ENCODE measurements around the gene INMT.

Gene INMT

DNA sequence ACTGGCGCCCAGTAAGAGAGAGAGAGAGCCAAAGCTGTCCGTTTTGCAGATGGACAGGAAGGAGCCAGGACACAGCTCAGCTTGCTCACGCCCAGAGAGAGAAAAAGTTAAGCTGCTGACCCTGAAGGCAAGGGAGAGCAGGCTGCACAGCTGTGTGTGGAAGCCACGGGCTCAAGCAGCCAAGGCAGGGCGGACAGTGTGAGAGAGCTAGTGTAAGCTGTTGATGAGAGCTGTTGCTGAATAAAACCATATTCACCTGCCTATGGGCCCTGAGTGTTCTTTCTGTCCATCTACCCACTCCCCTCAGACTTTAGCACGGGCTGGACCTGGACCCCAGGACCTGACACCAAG lies 5.4 kb downstream of the INMT start:
- TF ChIP-seq POLR2AphosphoS5 (IDR thresholded peaks at IDR 0.05; ENCODE audit: low read depth, low read length) (no peak), FOXP2 (optimal IDR thresholded peaks at IDR 0.05; ENCODE audit: borderline replicate concordance, extremely low read depth, extremely low read length, insufficient read depth) (no peak), TAF1 (IDR thresholded peaks at IDR 0.05; ENCODE audit: borderline replicate concordance, insufficient read depth, low read length) (no peak)
- TF ChIP-seq, protein P1, sequence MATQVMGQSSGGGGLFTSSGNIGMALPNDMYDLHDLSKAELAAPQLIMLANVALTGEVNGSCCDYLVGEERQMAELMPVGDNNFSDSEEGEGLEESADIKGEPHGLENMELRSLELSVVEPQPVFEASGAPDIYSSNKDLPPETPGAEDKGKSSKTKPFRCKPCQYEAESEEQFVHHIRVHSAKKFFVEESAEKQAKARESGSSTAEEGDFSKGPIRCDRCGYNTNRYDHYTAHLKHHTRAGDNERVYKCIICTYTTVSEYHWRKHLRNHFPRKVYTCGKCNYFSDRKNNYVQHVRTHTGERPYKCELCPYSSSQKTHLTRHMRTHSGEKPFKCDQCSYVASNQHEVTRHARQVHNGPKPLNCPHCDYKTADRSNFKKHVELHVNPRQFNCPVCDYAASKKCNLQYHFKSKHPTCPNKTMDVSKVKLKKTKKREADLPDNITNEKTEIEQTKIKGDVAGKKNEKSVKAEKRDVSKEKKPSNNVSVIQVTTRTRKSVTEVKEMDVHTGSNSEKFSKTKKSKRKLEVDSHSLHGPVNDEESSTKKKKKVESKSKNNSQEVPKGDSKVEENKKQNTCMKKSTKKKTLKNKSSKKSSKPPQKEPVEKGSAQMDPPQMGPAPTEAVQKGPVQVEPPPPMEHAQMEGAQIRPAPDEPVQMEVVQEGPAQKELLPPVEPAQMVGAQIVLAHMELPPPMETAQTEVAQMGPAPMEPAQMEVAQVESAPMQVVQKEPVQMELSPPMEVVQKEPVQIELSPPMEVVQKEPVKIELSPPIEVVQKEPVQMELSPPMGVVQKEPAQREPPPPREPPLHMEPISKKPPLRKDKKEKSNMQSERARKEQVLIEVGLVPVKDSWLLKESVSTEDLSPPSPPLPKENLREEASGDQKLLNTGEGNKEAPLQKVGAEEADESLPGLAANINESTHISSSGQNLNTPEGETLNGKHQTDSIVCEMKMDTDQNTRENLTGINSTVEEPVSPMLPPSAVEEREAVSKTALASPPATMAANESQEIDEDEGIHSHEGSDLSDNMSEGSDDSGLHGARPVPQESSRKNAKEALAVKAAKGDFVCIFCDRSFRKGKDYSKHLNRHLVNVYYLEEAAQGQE (IDR thresholded peaks at IDR 0.05; ENCODE audit: insufficient read depth in 1 of 2, low read depth in 2 of 2, low read length in 2 of 2): no peak

DNA sequence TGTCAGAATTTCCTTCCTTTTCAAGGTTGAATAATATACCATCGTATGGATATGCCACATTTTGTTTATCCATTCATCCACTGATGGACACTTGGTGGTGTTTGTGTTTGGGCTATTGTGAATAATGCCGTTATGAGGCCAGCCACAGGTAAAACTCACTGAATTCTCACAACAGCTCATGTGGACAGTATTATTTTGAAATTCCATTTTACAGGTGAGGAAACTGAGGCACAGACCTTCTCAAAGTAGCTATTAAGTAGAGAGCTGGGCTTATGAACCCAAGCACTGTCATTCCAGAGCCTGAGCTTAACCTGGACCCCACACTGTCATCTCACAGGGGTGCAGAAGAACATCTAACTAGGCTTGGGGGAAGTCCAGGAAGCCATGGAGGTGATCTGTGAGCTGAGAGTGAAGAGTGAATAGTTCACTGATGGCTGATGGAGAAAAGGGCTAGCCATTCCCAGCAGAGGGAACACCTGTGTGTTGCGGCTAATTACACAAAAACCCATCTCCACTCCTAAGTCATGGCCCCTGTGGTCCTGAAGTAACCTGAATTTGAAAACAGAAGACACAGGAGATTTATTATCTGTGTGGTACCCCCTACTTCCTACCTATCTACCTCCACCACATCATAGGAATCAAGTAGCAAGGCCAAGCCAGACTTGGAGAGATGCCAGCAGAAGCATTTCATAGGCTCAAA lies 8.7 kb downstream of the INMT start:
- TF ChIP-seq POLR2AphosphoS5 (IDR thresholded peaks at IDR 0.05; ENCODE audit: low read depth, low read length) (no peak), TAF1 (IDR thresholded peaks at IDR 0.05; ENCODE audit: borderline replicate concordance, insufficient read depth, low read length) (no peak), FOXP2 (optimal IDR thresholded peaks at IDR 0.05; ENCODE audit: borderline replicate concordance, extremely low read depth, extremely low read length, insufficient read depth) (no peak), SIN3A (IDR thresholded peaks at IDR 0.05; ENCODE audit: borderline replicate concordance, insufficient read depth, low read length) (no peak)
- TF ChIP-seq, protein P1 (IDR thresholded peaks at IDR 0.05; ENCODE audit: insufficient read depth in 1 of 2, low read depth in 2 of 2, low read length in 2 of 2): no peak

DNA sequence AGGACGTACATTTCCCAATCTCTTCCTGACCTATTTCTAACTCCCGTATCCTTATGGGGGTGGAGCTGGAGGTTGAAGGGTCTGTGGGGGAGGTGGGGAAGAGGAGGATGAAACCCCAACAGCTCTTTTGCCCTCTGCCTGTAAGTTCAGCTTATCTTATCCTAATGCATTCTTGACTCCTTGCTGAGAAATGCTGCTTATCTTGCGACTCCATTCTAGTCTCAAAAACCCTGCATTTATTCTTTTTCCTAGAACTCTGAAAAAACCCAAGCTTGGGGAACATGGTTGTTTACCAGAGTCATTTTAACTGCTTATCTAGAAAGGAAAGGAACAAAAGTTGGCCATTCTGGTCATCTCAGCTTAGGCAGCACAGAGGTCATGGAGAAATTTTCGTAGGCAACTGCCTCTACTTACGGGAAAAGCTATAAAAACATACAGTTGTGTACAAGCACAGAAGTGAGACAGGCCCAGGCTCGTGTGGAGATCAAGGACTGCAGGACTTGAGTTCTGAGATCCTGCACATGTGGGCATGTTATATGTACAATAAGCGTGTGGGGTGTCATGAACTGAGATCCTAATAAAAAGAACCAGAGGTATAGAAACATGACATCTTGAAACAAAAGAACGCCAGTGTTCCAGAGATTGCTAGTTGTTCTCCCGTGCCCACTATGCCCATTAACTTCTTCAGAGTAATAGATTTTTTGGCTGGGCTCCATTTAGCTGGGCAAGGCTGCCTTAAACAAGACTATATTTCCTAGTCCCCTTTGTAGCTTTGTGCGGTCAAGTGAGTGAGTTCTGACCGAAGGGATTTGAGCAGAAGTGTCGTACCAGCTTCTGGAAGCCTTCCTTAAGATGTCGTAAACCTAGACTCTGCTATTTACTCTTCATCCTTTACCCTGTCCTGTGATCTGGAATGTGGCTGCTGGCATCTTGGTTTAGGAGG lies 9.6 kb downstream of the INMT start:
- TF ChIP-seq SIN3A (IDR thresholded peaks at IDR 0.05; ENCODE audit: borderline replicate concordance, insufficient read depth, low read length): no peak

DNA sequence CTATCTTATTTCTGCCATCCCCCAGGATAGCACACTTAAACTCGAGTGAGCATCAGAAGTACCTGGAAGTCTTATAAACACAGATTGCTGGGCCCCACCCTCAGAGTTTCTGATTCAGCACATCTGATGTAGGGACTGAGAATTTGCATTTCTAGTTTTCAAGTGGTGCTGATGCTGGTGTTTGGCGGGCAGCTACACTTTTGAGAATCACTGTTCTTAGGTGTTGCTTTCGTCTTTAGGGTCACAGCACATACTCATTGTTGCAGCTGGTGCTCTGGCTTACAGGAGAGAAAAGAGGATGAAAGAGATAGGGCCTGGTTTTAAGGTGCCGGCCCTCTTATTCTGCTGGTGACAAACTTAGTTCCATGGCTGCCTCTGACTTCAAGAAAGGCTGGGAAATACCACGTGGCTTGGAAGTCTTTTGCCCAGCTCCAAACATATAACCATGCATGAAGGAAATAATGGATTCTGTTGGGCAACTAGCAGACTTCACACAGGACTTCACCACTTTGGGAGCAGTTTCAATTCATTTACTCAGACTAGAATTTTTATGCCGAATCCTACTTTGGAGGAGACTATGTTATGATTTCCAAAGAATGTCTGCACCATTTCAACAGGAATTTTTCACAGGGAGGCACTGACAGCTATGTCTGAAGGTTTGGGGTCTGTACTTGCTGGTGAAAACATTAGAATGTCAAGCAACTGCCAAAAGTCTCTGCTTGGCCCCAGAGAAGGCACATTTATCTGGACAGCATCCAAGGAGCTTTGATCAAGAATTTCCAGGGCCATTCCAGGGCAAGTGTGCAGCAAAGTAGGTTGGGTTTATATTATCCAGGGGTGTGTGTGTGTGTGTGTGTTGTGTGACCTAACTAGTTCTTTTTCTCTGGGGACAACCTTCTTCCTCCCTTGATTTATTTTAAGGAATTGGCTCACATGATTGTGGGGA lies 12.4 kb downstream of the INMT start:
- TF ChIP-seq SIN3A (IDR thresholded peaks at IDR 0.05; ENCODE audit: borderline replicate concordance, insufficient read depth, low read length) (no peak), FOXP2 (optimal IDR thresholded peaks at IDR 0.05; ENCODE audit: borderline replicate concordance, extremely low read depth, extremely low read length, insufficient read depth) (no peak), POLR2AphosphoS5 (IDR thresholded peaks at IDR 0.05; ENCODE audit: low read depth, low read length) (no peak), TAF1 (IDR thresholded peaks at IDR 0.05; ENCODE audit: borderline replicate concordance, insufficient read depth, low read length) (no peak)
- TF ChIP-seq, protein P1 (IDR thresholded peaks at IDR 0.05; ENCODE audit: insufficient read depth in 1 of 2, low read depth in 2 of 2, low read length in 2 of 2): no peak

DNA sequence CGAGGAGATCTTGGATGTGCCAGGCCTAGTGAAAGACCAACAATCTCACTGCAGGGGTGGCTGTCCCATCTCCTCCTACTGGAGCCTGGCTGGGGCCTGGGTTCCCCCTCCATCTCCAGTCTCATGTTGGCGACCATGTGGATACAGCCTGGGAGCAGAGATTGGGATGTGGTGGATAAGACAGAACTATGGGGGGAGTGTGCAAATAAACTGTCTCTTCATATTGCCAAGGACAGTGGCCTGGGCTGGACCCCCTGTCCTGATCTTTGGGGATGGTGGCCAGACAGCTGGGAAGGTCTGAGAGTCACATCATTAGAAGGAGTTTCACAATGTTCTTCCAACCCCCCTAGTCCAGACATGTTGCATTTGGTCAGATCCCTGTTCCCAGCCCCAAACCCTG lies 13.5 kb downstream of the INMT start:
- TF ChIP-seq SIN3A (IDR thresholded peaks at IDR 0.05; ENCODE audit: borderline replicate concordance, insufficient read depth, low read length): no peak
- TF ChIP-seq, protein P1 (IDR thresholded peaks at IDR 0.05; ENCODE audit: insufficient read depth in 1 of 2, low read depth in 2 of 2, low read length in 2 of 2): no peak
- TF ChIP-seq TAF1 (IDR thresholded peaks at IDR 0.05; ENCODE audit: borderline replicate concordance, insufficient read depth, low read length): no peak
- no peak for TF ChIP-seq POLR2AphosphoS5 (IDR thresholded peaks at IDR 0.05; ENCODE audit: low read depth, low read length)
- no peak for TF ChIP-seq FOXP2 (optimal IDR thresholded peaks at IDR 0.05; ENCODE audit: borderline replicate concordance, extremely low read depth, extremely low read length, insufficient read depth)
